ENCODE data around the gene RBM28.

RBM28 gene

DNA sequence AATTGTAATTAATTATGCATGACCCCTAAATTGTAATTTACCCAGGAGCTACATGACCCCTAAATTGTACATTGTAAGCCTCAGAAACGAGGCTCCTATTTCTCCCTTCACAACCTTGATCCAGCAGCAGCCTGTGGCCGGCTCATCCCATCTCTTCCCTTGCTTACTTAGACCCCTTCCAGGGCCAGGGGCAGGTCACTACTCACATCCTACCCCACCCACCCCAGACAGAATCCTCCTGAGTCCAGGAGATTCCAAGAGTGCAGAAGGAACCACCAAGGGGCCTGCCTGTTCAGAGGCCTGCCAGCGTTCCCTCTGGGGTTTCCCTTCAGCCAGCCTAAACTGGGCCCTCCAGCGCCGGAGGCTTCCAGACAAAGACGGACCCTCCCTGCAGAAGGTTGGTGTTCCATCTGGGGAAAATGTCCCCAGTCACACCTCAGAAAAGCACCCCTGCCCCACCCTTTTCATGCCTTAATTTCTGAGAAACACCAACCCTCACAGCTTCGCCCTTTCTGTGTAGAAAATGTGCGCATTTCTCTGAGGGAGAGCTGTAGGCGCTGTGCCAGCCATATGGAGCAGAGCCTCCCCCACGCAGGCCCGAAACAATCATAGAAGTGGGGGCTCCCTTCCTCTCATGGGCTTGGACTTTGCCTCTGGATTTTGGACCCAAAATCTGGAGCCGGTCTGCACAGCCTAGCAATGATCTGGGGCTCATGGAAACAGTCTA is 83.5 kb downstream of the RBM28 start:
- DNase-seq (ENCODE audit: low read depth in 2 of 2): no peak

DNA sequence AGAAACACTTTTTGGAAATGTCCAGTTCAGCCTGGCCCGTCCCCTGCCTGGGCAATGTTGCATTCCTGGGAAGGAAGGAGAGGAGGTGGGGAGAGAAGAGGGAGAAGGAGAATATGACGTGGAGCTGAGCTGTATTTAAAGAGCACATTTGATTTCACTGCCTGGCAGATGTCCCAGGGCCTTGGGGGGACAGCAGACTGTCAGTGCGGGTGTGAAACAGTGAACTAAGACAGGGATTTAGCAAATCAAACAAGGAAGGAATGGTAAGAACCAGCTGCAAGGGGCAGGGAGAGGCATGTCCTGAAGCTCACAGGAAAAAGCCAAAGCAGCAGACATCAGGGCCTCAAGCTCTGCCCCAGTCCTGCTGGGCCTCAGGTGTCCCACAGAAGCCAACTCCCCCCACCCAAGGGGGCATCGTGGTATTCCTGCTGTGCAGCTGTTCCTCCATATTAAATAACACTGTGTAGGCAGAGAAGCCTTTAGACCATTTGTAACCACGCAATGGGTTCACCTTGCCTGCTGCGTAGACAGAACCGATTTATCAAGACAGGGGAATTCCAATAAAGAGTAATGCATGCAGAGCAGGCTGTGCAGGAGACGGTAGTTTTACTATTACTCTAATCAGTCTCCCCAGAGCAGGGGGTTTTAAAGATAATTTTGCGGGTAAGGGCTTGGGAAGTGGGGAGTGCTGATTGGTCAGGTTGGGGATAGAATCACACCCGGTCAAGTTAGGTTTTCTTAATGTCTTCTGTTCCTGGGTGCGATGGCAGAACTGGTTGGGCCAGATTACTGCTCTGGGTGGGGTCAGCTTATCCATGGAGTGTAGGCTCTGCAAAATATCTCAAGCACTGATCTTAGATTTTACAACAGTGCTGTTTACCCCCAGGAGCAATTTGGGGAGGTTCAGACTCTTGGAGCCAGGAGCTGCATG is 84.3 kb downstream of the RBM28 start:
- no peak for DNase-seq (ENCODE audit: low read depth in 2 of 2)

DNA sequence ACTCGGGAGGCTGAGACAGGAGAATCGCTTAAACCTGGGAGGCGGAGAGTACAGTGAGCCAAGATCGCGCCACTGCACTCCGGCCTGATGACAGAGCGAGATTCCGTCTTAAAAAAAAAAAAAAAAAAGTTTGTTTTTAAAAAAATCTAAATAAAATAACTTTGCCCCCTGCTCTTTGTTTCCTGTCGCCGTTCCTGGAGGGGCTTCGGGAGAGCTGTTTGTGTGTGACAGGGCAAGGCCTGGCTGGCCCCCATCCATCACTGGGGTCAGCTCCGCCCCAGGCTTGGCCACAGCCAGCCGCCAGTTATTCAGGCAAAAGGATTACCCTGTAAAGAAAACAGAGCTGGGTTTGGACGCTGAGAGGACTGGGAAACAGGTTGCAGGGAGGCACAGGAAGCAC is 86.2 kb downstream of the RBM28 start:
- no peak for DNase-seq (ENCODE audit: low read depth in 2 of 2)

DNA sequence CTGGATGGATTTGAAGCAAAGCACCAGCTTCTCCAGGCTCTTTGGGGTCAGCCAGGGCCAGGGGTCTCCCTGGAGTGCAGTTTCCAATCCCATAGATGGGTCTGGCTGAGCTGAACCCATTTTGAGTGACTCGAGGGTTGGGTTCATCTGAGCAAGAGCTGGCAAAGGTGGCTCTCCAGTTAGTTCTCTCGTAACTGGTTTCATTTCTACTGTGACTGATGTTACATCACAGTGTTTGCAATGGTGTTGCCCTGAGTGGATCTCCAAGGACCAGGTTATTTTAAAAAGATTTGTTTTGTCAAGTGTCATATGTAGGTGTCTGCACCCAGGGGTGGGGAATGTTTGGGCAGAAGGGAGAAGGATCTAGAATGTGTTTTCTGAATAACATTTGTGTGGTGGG is 88.4 kb downstream of the RBM28 start:
- DNase-seq (ENCODE audit: low read depth in 2 of 2): no peak

DNA sequence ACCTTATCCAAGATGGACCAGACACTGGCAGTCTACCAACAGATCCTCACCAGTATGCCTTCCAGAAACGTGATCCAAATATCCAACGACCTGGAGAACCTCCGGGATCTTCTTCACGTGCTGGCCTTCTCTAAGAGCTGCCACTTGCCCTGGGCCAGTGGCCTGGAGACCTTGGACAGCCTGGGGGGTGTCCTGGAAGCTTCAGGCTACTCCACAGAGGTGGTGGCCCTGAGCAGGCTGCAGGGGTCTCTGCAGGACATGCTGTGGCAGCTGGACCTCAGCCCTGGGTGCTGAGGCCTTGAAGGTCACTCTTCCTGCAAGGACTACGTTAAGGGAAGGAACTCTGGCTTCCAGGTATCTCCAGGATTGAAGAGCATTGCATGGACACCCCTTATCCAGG is 89.2 kb downstream of the RBM28 start:
- no peak for DNase-seq (ENCODE audit: low read depth in 2 of 2)

DNA sequence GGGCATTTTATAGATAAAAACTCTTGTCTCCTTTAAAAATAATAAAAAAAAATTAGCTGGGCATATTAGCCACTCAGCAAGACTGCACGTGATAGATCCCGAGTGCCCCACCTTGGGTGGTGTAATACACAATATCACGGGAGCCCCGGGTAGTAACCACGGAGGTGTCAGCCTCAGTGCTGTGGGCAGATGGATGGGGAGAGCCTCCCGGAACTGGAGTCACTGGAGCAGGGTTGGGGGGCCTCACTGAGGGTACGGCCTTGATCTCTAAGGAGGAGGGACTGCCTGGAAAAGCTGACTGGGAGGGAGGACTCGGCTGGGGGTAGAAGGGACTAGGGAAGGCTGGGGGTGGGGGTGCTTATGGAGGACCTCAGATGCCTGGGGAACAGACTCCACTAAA is 90.0 kb downstream of the RBM28 start:
- no peak for DNase-seq (ENCODE audit: low read depth in 2 of 2)

DNA sequence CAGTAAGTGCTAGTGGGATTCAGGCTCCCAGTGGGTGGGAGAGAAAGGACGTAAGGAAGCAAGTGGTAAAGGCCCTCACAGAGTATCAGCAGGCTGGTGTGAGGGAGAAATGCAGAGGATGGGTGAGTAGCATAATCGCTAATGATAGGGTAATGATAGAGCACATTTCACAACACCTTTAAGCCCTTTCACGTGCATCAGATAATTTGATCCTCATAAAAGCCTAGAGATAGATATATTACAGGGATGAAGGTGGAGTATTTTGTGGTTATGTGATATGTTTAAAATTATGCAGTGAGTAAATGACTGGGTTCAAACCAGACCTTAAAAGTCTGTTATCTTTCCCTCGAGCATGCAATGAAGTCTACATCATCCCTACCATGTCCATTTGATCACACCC is 92.4 kb downstream of the RBM28 start:
- DNase-seq (ENCODE audit: low read depth in 2 of 2): no peak

Data from activated CD8-positive, alpha-beta memory T cell treated with anti-CD3 and anti-CD28 coated beads for 4 hours (primary cell).